GM12878 (cell line): Measurements from ENCODE around the gene AGXT. TPM values are rescaled to one million over a fixed set of nuclear protein-coding genes. Genes with fewer than 3 reads are reported as not detected.

Experiments used
- ATAC-seq: fragments of 200-7000 bp; cut with Tn5 transposase; 3 replicates; pipeline ENCODE4 v1.9.1; 2020; ENCODE audit warnings: mild to moderate bottlenecking, moderate library complexity
- BruUV-seq: library from RNA; stranded (reverse); fragments of 400-500 nt; replicated peaks from 2 replicates; lab custom pipeline; 2021; lab: Mats Ljungman, UMichigan
- CTCF ChIA-PET: fragments of 300-600 bp; sonication (Branson Sonifier 250); formaldehyde crosslinking; extraction: SDS; loops from one replicate; lab custom pipeline; 2021; ENCODE audit warnings: inconsistent platforms; lab: Yijun Ruan, JAX
- POLR2A ChIA-PET: fragments of 350-600 bp; formaldehyde crosslinking; extraction: SDS; loops from one replicate; lab custom pipeline; 2021; ENCODE audit warnings: inconsistent platforms; lab: Charles Lee
- RAD21 ChIA-PET: fragments of 300-600 bp; sonication (Branson Sonifier 250); formaldehyde crosslinking; loops from one replicate; lab custom pipeline; 2023; ENCODE audit warnings: antibody characterized with exemption; ENCODE audit not compliant: unreplicated experiment; lab: Charles Lee
- SMC1A ChIA-PET: fragments of 300-600 bp; sonication (Branson Sonifier 250); formaldehyde crosslinking; loops from one replicate; lab custom pipeline; 2023; ENCODE audit not compliant: unreplicated experiment, uncharacterized antibody; lab: Charles Lee
- DNase-seq: peaks from one replicate; pipeline ENCODE4 v3.0.0-alpha.2; 2011; ENCODE audit warnings: low read depth, low spot score
- FAIRE-seq: peaks from 3 replicates; lab custom pipeline; 2011; peaks lifted over from hg19 to GRCh38; lab: Jason Lieb, UNC
- H2AFZ ChIP-seq: 2 replicates; pipeline ENCODE4 v1.6.0; 2011; ENCODE audit warnings: low read depth, low read length, control low read depth; ENCODE audit not compliant: control insufficient read depth
- H3K27ac ChIP-seq: 2 replicates; pipeline ENCODE4 v1.5.1; 2011; ENCODE audit warnings: control low read depth; ENCODE audit not compliant: control insufficient read depth, insufficient read depth
- H3K27me3 ChIP-seq, 2 experiments: replicated peaks in 1 of 2; 2 replicates each; pipeline versions ENCODE4 v1.6.0 to v1.6.1; 2011; ENCODE audit warnings: low read length in 1 of 2; ENCODE audit not compliant: control insufficient read depth in 2 of 2, insufficient read depth in 2 of 2
- H3K36me3 ChIP-seq, 2 experiments: 2 replicates each; pipeline ENCODE4 v1.5.1; 2011; ENCODE audit warnings: low read length in 1 of 2; ENCODE audit not compliant: control insufficient read depth in 2 of 2, insufficient read depth in 2 of 2
- H3K4me1 ChIP-seq: 2 replicates; pipeline ENCODE4 v1.6.1; 2011; ENCODE audit warnings: mild to moderate bottlenecking, low read length, moderate library complexity, mixed read lengths; ENCODE audit not compliant: control insufficient read depth, insufficient read depth
- H3K4me2 ChIP-seq: 2 replicates; pipeline ENCODE4 v1.6.0; 2011; ENCODE audit warnings: control low read depth; ENCODE audit not compliant: control insufficient read depth, insufficient read depth
- H3K4me3 ChIP-seq: fragments of 200-600 bp; sonication (generic); 2 replicates; pipeline ENCODE4 v1.5.1; 2016
- H3K79me2 ChIP-seq: 2 replicates; pipeline ENCODE4 v1.6.0; 2011; ENCODE audit warnings: low read length; ENCODE audit not compliant: control insufficient read depth, insufficient read depth
- H3K9ac ChIP-seq: 2 replicates; pipeline ENCODE4 v1.8.0; 2011; ENCODE audit warnings: low read length, control low read depth, mixed read lengths; ENCODE audit not compliant: control insufficient read depth, insufficient read depth
- H3K9me3 ChIP-seq: replicated peaks from 3 replicates; pipeline ENCODE4 v1.5.1; 2011; ENCODE audit warnings: mild to moderate bottlenecking, low read length; ENCODE audit not compliant: control insufficient read depth, insufficient read depth
- H4K20me1 ChIP-seq: 2 replicates; pipeline ENCODE4 v1.6.0; 2011; ENCODE audit not compliant: control insufficient read depth, insufficient read depth
- BMI1 ChIP-seq: fragments of 450-650 bp; IDR thresholded peaks from 2 replicates; pipeline ENCODE4 v1.6.1; 2016; ENCODE audit warnings: mild to moderate bottlenecking, moderate library complexity, borderline replicate concordance
- CREB1 ChIP-seq: IDR thresholded peaks from 2 replicates; pipeline ENCODE4 v1.6.1; 2012; ENCODE audit warnings: low read depth, mild to moderate bottlenecking, inconsistent platforms
- E2F8 ChIP-seq: fragments of 450-650 bp; IDR thresholded peaks from 2 replicates; pipeline ENCODE4 v1.6.1; 2018; ENCODE audit warnings: mild to moderate bottlenecking, low read depth, moderate library complexity; ENCODE audit not compliant: partially characterized antibody
- HCFC1 ChIP-seq: fragments of 150-350 bp; IDR thresholded peaks from 2 replicates; pipeline ENCODE4 v1.6.1; 2014; ENCODE audit warnings: low read length
- HSF1 ChIP-seq: fragments of 150-350 bp; IDR thresholded peaks from 2 replicates; pipeline ENCODE4 v1.6.1; 2014; ENCODE audit warnings: mild to moderate bottlenecking, low read depth, low read length
- IKZF1 ChIP-seq: fragments of 450-650 bp; conservative IDR thresholded peaks from 2 replicates; pipeline ENCODE4 v1.6.1; 2017; ENCODE audit warnings: antibody characterized with exemption, mild to moderate bottlenecking
- MTA3 ChIP-seq: IDR thresholded peaks from 2 replicates; pipeline ENCODE4 v1.6.1; 2012; ENCODE audit warnings: low read length, inconsistent platforms, borderline replicate concordance
- PRDM15 ChIP-seq: fragments of 450-650 bp; formaldehyde crosslinking; IDR thresholded peaks from 2 replicates; pipeline ENCODE4 v1.4.0; 2020; ENCODE audit warnings: mild to moderate bottlenecking, moderate library complexity
- STAT3 ChIP-seq: IDR thresholded peaks from 2 replicates; pipeline ENCODE4 v1.6.1; 2011; ENCODE audit warnings: low read depth, low read length, improper control_type of control experiment
- WRNIP1 ChIP-seq: IDR thresholded peaks from 2 replicates; pipeline ENCODE4 v1.6.1; 2011; ENCODE audit warnings: low read depth, low read length, improper control_type of control experiment, borderline replicate concordance
- ZBED1 ChIP-seq: IDR thresholded peaks from 2 replicates; pipeline ENCODE4 v1.6.1; 2016; ENCODE audit warnings: borderline replicate concordance
- ZBTB40 ChIP-seq: fragments of 450-650 bp; IDR thresholded peaks from 2 replicates; pipeline ENCODE4 v1.6.1; 2016; ENCODE audit warnings: mild to moderate bottlenecking, moderate library complexity, borderline replicate concordance
- ZNF207 ChIP-seq: fragments of 450-650 bp; IDR thresholded peaks from 2 replicates; pipeline ENCODE4 v1.6.1; 2014; ENCODE audit warnings: antibody characterized with exemption, mild to moderate bottlenecking, borderline replicate concordance
- WGBS: methylation state at CpG from one replicate; pipeline ENCODE4 v1.1.6; 2016; ENCODE audit warnings: low lambda C conversion rate; ENCODE audit not compliant: insufficient replicate concordance, insufficient coverage; ENCODE audit errors: missing lambda C conversion rate; 5-methylcytosine and 5-hydroxymethylcytosine counted together
- in situ Hi-C: fragments of 300-500 bp; cut with MboI; formaldehyde crosslinking; loops from 9 replicates; pipeline ENCODE4 v1.14.3; 2018; ENCODE audit warnings: mixed read lengths
- intact Hi-C: fragments of 100-400 bp; cut with micrococcal nuclease; formaldehyde crosslinking; loops from one replicate; pipeline ENCODE4 v1.14.2; 2022; ENCODE audit not compliant: unreplicated experiment
- polyA plus RNA-seq, 11 experiments: library from polyadenylated mRNA; depleted of rRNA in 4 of 11; unstranded in 6 of 11; stranded (reverse) in 5 of 11; fragments of >200 nt; fragmentation: Nextera tagmentation in 4 of 11; fragmentation: Illumina TruSeq in 1 of 11; extraction: Ambion mirVana in 4 of 11; extraction: Trizol in 1 of 11; gene quantifications; 1 replicate in 1 of 11; 2 replicates in 10 of 11; pipeline versions ENCODE4 v1.2.1 to v1.2.3, GENCODE V29; 2011 to 2016; ENCODE audit warnings: inconsistent platforms in 2 of 11, missing spikeins in 2 of 11, low read depth in 1 of 11
- total RNA-seq, 4 experiments: library from RNA; depleted of rRNA in 3 of 4; stranded (reverse); fragments of >200 nt in 3 of 4; fragmentation: Illumina TruSeq in 1 of 4; extraction: Trizol in 1 of 4; gene quantifications; 2 replicates each; pipeline versions ENCODE4 v1.2.1 to v1.2.3, GENCODE V29; 2013 to 2021

AGXT gene
- total and polyA plus RNA-seq, 10 of the 15 experiments (the other 5 are each of a cell fraction or from before 2014, with no cell fraction given): 0.18 TPM; not detected in 9

- ATAC-seq: no peak
- Histone ChIP-seq H3K27me3 (no peaks in the 10 kb centered on the region), H4K20me1 (no peaks in the 10 kb centered on the region), H3K9ac (no peak overlapping the region), H3K79me2 (no peaks in the 10 kb centered on the region), H3K27ac (no peak overlapping the region), H3K36me3 (no peaks in the 10 kb centered on the region), H2AFZ (no peak overlapping the region), H3K4me2 (no peak overlapping the region), H3K4me1 (no peaks in the 10 kb centered on the region), H3K9me3 (no peaks in the 10 kb centered on the region), H3K4me3 (no peak overlapping the region)
- FAIRE-seq: no peak
- intact Hi-C loops (no loop called here), in situ Hi-C loops (no loop called here)
- DNase-seq: no peak
- RAD21 ChIA-PET: no interaction called here
- CTCF ChIA-PET: interaction anchor here (1.9 kb wide), 1 partner anchor 22 kb away, joined by 4 read pairs; no protein-coding TSS in a partner anchor
- BruUV-seq: no TSS peak
- POLR2A ChIA-PET: no interaction called here
- 17% methylated on average over 10 of the region's 12 CpGs for WGBS
- SMC1A ChIA-PET: no interaction called here
- no peak for TF ChIP-seq WRNIP1
- no peak for TF ChIP-seq ZNF207
- TF ChIP-seq HCFC1: no peak
- no peak for TF ChIP-seq ZBED1
- TF ChIP-seq CREB1: no peak
- TF ChIP-seq MTA3: no peak
- no peak for TF ChIP-seq IKZF1
- TF ChIP-seq PRDM15 (CRISPR knock-in tag): no peak
- no peak for TF ChIP-seq E2F8
- TF ChIP-seq ZBTB40: no peak
- TF ChIP-seq HSF1: no peak
- no peak for TF ChIP-seq BMI1
- TF ChIP-seq STAT3: no peak
Observed at GRCh38 chr2:240892925-240893324, 24.3 kb downstream of the AGXT start.
